SU-DHL-6 (cell line): ENCODE measurements around the gene CCDC88A.

Experiments
- H2AFZ ChIP-seq: fragments of 200-600 bp; sonication (generic); 2 replicates; pipeline ENCODE4 v1.6.1; 2014; ENCODE audit warnings: low read depth, mild to moderate bottlenecking, moderate library complexity, mixed read lengths, antibody characterized with exemption, low read length; ENCODE audit not compliant: severe bottlenecking
- H3F3A ChIP-seq: fragments of 200-600 bp; shearing (Covaris generic); 2 replicates; pipeline ENCODE4 v1.6.0; 2016; ENCODE audit warnings: antibody characterized with exemption, mild to moderate bottlenecking; ENCODE audit not compliant: insufficient read depth
- H3K27ac ChIP-seq: fragments of 200-600 bp; sonication (generic); 2 replicates; pipeline ENCODE4 v1.5.1; 2016; ENCODE audit warnings: low read depth, mild to moderate bottlenecking, low read length, moderate library complexity, mixed read lengths
- H3K27me3 ChIP-seq: fragments of 200-600 bp; sonication (generic), shearing (Covaris generic); 2 replicates; pipeline ENCODE4 v1.6.0; 2014; ENCODE audit warnings: mild to moderate bottlenecking, low read length
- H3K36me3 ChIP-seq: fragments of 200-600 bp; sonication (generic); 2 replicates; pipeline ENCODE4 v1.6.1; 2014; ENCODE audit warnings: mild to moderate bottlenecking, low read length, mixed read lengths
- H3K4me2 ChIP-seq: fragments of 300-600, 200-600 bp; shearing (Covaris generic), sonication (generic); 2 replicates; pipeline ENCODE4 v1.6.0; 2014; ENCODE audit warnings: low read length, low read depth, mild to moderate bottlenecking; ENCODE audit not compliant: poor library complexity, severe bottlenecking
- H3K4me3 ChIP-seq: fragments of 200-600 bp; sonication (generic); 2 replicates; pipeline ENCODE4 v1.5.1; 2014; ENCODE audit warnings: antibody characterized with exemption, low read length, mild to moderate bottlenecking, mixed read lengths; ENCODE audit not compliant: insufficient read depth, poor library complexity, severe bottlenecking
- H3K79me2 ChIP-seq: fragments of 200-600 bp; sonication (generic); 2 replicates; pipeline ENCODE4 v1.6.1; 2014; ENCODE audit warnings: mild to moderate bottlenecking, low read length, moderate library complexity; ENCODE audit not compliant: insufficient read depth
- H3K9ac ChIP-seq: fragments of 200-600 bp; sonication (generic); 2 replicates; pipeline ENCODE4 v1.7.0; 2014; ENCODE audit warnings: mild to moderate bottlenecking, low read length
- H3K9me2 ChIP-seq: fragments of 200-600 bp; sonication (generic); replicated peaks from 2 replicates; pipeline ENCODE4 v1.6.1; 2014; ENCODE audit warnings: low read length; ENCODE audit not compliant: insufficient read depth
- H3K9me3 ChIP-seq: fragments of 200-600 bp; sonication (generic); 2 replicates; pipeline ENCODE4 v1.6.1; 2014; ENCODE audit warnings: low read length, mixed read lengths; ENCODE audit not compliant: insufficient read depth
- H4K20me1 ChIP-seq: fragments of 200-600 bp; sonication (generic); 2 replicates; pipeline ENCODE4 v1.6.1; 2014; ENCODE audit warnings: low read depth, mild to moderate bottlenecking, antibody characterized with exemption, low read length, moderate library complexity, mixed read lengths
- EZH2phosphoT487 ChIP-seq: fragments of 200-600 bp; sonication (generic), shearing (Covaris generic); conservative IDR thresholded peaks from 2 replicates; pipeline ENCODE4 v1.6.1; 2018; ENCODE audit warnings: mild to moderate bottlenecking, antibody characterized with exemption, low read length, moderate library complexity, mixed read lengths
- TF ChIP-seq, protein P1 (sequence below): fragments of 200-600 bp; sonication (generic); IDR thresholded peaks from one replicate; pipeline ENCODE4 v1.5.1; 2017; ENCODE audit warnings: antibody characterized with exemption, mild to moderate bottlenecking, low read length, moderate library complexity; ENCODE audit not compliant: insufficient read depth, poor library complexity, severe bottlenecking

Gene CCDC88A

GRCh38 chr2:55420871-55421270, 1.2 kb upstream of the CCDC88A start:
- H3K4me3 ChIP-seq = peak overlapping the region; percentile 90
- no peaks in the 10 kb centered on the region for H3K9me3 ChIP-seq
- H3K9ac ChIP-seq = peak overlapping the region; percentile 94
- no peaks in the 10 kb centered on the region for H4K20me1 ChIP-seq
- H3F3A ChIP-seq = peaks cover 28% of the 10 kb centered on the region
- no peaks in the 10 kb centered on the region for H3K36me3 ChIP-seq
- no peaks in the 10 kb centered on the region for H3K9me2 ChIP-seq
- H2AFZ ChIP-seq = peak overlapping the region; percentile 94
- H3K27ac ChIP-seq = peak overlapping the region; percentile 86; the same call in 1 of the 2 replicates
- peak overlapping the region; percentile 98 for H3K4me2 ChIP-seq
- H3K79me2 ChIP-seq = peaks cover 41% of the 10 kb centered on the region
- no peaks in the 10 kb centered on the region for H3K27me3 ChIP-seq
- no peak for TF ChIP-seq EZH2phosphoT487
- TF ChIP-seq, protein P1, sequence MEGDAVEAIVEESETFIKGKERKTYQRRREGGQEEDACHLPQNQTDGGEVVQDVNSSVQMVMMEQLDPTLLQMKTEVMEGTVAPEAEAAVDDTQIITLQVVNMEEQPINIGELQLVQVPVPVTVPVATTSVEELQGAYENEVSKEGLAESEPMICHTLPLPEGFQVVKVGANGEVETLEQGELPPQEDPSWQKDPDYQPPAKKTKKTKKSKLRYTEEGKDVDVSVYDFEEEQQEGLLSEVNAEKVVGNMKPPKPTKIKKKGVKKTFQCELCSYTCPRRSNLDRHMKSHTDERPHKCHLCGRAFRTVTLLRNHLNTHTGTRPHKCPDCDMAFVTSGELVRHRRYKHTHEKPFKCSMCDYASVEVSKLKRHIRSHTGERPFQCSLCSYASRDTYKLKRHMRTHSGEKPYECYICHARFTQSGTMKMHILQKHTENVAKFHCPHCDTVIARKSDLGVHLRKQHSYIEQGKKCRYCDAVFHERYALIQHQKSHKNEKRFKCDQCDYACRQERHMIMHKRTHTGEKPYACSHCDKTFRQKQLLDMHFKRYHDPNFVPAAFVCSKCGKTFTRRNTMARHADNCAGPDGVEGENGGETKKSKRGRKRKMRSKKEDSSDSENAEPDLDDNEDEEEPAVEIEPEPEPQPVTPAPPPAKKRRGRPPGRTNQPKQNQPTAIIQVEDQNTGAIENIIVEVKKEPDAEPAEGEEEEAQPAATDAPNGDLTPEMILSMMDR = no peak

DNA sequence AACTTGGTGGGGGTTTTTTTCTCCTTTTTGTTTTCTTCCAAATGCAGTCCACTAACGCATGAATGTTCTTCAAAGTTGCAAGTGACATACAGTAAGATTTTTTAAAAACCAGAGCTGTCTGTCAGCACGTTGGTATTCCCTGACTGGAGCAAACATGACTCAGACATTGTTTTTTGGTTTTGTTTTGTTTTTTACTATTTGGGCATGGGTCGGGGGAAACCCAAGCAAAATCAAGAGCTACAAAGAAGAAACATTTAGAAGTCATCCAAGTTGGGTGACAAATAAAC, 726 bp upstream of the CCDC88A start:
- Histone ChIP-seq H3K9me3 (no peaks in the 10 kb centered on the region), H2AFZ (peak overlapping the region; percentile 94), H4K20me1 (no peaks in the 10 kb centered on the region), H3K4me2 (peak overlapping the region; percentile 98), H3K4me3 (peak overlapping the region; percentile 90), H3F3A (peaks cover 28% of the 10 kb centered on the region), H3K27me3 (no peaks in the 10 kb centered on the region), H3K79me2 (peaks cover 46% of the 10 kb centered on the region), H3K36me3 (no peaks in the 10 kb centered on the region), H3K9me2 (no peaks in the 10 kb centered on the region), H3K9ac (peak overlapping the region; percentile 94), H3K27ac (peak overlapping the region; percentile 86)
- no peak for TF ChIP-seq EZH2phosphoT487
- TF ChIP-seq, protein P1 = no peak

DNA sequence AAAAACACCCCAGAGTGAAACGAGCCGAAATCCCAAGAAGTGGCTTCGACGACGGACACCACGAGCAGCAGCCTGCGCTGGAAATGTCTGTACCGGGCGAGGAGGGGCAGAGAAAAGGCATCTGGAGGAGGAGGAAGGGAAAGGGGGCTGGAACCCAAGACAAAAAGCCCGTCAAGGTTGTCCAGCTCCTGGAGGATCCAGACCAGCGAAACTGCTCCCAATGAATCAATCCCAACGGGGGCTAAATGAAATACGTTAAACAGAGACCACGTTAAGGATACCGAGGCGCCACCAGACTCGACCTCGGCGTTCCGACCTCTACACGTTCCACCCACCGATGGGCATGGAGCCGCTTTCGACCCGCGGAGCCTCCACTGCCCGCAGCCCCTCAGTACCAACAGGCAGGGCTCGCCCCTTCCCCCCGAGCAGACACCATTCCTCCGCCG, 400 bp downstream of the CCDC88A start:
- no peaks in the 10 kb centered on the region for H3K27me3 ChIP-seq
- H3K27ac ChIP-seq = peak overlapping the region; percentile 86
- peak overlapping the region; percentile 98 for H3K4me2 ChIP-seq
- no peaks in the 10 kb centered on the region for H3K9me3 ChIP-seq
- H3K4me3 ChIP-seq = peak overlapping the region; percentile 90
- peaks cover 33% of the 10 kb centered on the region for H3F3A ChIP-seq
- H2AFZ ChIP-seq = peak overlapping the region; percentile 87
- peaks cover 55% of the 10 kb centered on the region for H3K79me2 ChIP-seq
- no peaks in the 10 kb centered on the region for H4K20me1 ChIP-seq
- TF ChIP-seq EZH2phosphoT487 = no peak
- TF ChIP-seq, protein P1 = no peak
- no peaks in the 10 kb centered on the region for H3K9me2 ChIP-seq
- no peaks in the 10 kb centered on the region for H3K36me3 ChIP-seq
- H3K9ac ChIP-seq = peak overlapping the region; percentile 94
